Measurements from ENCODE around the gene TXNRD3.

The TXNRD3 gene

GRCh38 chr3:126613479-126614188, 41.3 kb downstream of the TXNRD3 start:
- Histone ChIP-seq H3K9me3 (no peaks in the 10 kb centered on the region), H3K27me3 (no peaks in the 10 kb centered on the region), H3K4me3 (no peak overlapping the region), H3K4me1 (no peaks in the 10 kb centered on the region), H3K27ac (no peak overlapping the region), H3K36me3 (peaks cover 39 to 57% (median 52%) of the 10 kb centered on the region in 3 donors)
- DNase-seq, result no peak
- no peak for TF ChIP-seq CTCF (IDR thresholded peaks at IDR 0.05)
- intact Hi-C loops (cut with DNase I; ENCODE audit: low total_unique reads), result no loop called here

- peaks cover 49 to 67% (median 61%) of the 10 kb centered on the region in 3 donors for H3K36me3 ChIP-seq
- TF ChIP-seq CTCF (IDR thresholded peaks at IDR 0.05), result no peak
- H3K4me3 ChIP-seq, result no peak overlapping the region
Observed at GRCh38 chr3:126612479-126613205, 42.3 kb downstream of the TXNRD3 start.

GRCh38 chr3:126609909-126610308, 45.0 kb downstream of the TXNRD3 start:
- intact Hi-C loops (cut with DNase I; ENCODE audit: low total_unique reads), result no loop called here
- Histone ChIP-seq H3K36me3 (peaks cover 64 to 83% (median 70%) of the 10 kb centered on the region in 3 donors), H3K27me3 (no peaks in the 10 kb centered on the region), H3K4me3 (no peak overlapping the region), H3K27ac (no peak overlapping the region), H3K4me1 (no peaks in the 10 kb centered on the region), H3K9me3 (no peaks in the 10 kb centered on the region)
- TF ChIP-seq CTCF (IDR thresholded peaks at IDR 0.05), result no peak
- DNase-seq, result no peak

More at GRCh38 chr3:126612479-126613205, 42.3 kb downstream of the TXNRD3 start:
- Histone ChIP-seq H3K4me1 (no peaks in the 10 kb centered on the region), H3K27me3 (no peaks in the 10 kb centered on the region), H3K27ac (no peak overlapping the region), H3K9me3 (no peaks in the 10 kb centered on the region)
- intact Hi-C loops (cut with DNase I; ENCODE audit: low total_unique reads), result no loop called here
- no peak for DNase-seq

- H3K27me3 ChIP-seq, result no peaks in the 10 kb centered on the region
- no peak overlapping the region for H3K27ac ChIP-seq
- no peak for TF ChIP-seq CTCF (IDR thresholded peaks at IDR 0.05)
- H3K9me3 ChIP-seq, result no peaks in the 10 kb centered on the region
- H3K4me3 ChIP-seq, result no peak overlapping the region
- H3K36me3 ChIP-seq, result peaks cover 82 to 91% (median 84%) of the 10 kb centered on the region in 3 donors
- intact Hi-C loops (cut with DNase I; ENCODE audit: low total_unique reads), result no loop called here
- no peak for DNase-seq
- H3K4me1 ChIP-seq, result no peaks in the 10 kb centered on the region
Observed at GRCh38 chr3:126607214-126607908, 47.6 kb downstream of the TXNRD3 start.

GRCh38 chr3:126606001-126606400, 48.9 kb downstream of the TXNRD3 start:
- Histone ChIP-seq H3K27me3 (no peaks in the 10 kb centered on the region), H3K4me1 (no peaks in the 10 kb centered on the region), H3K36me3 (peaks cover 72 to 79% (median 78%) of the 10 kb centered on the region in 3 donors), H3K9me3 (no peaks in the 10 kb centered on the region), H3K27ac (no peak overlapping the region), H3K4me3 (no peak overlapping the region)
- intact Hi-C loops (cut with DNase I; ENCODE audit: low total_unique reads), result no loop called here
- TF ChIP-seq CTCF (IDR thresholded peaks at IDR 0.05), result no peak
- DNase-seq, result no peak

All from tibial artery (tissue), 4 donors.